WTC11 (cell line): ENCODE data around the gene F5. TPM values are rescaled to one million over a fixed set of nuclear protein-coding genes. Genes with fewer than 3 reads are reported as not detected.

Experiments
- ATAC-seq: fragments of 200-7000 bp; cut with Tn5 transposase; 2 replicates; pipeline ENCODE4 v1.10.0; 2021; ENCODE audit warnings: mild to moderate bottlenecking, moderate library complexity
- CTCF ChIA-PET: fragments of 300-600 bp; sonication (Branson Sonifier 250); formaldehyde crosslinking; loops from one replicate; lab custom pipeline; 2021; ENCODE audit warnings: antibody characterized with exemption; lab: Charles Lee
- POLR2A ChIA-PET: fragments of 350-600 bp; sonication (Branson Sonifier 250); formaldehyde crosslinking; loops from one replicate; lab custom pipeline; 2021; ENCODE audit warnings: antibody characterized with exemption; lab: Charles Lee
- DNase-seq: peaks from one replicate; pipeline ENCODE4 v3.0.0; 2021; ENCODE audit warnings: low spot score
- H3K27ac Mint-ChIP-seq: 2 replicates; pipeline ENCODE4 v1.8.0; 2021; ENCODE audit warnings: mixed read lengths
- H3K27me3 Mint-ChIP-seq: 2 replicates; pipeline ENCODE4 v1.8.0; 2021; ENCODE audit warnings: low read depth, mild to moderate bottlenecking, moderate library complexity, mixed read lengths
- H3K36me3 Mint-ChIP-seq: 2 replicates; pipeline ENCODE4 v1.8.0; 2021; ENCODE audit warnings: mixed read lengths
- H3K4me1 Mint-ChIP-seq: 2 replicates; pipeline ENCODE4 v1.8.0; 2022; ENCODE audit warnings: mixed read lengths
- H3K4me3 Mint-ChIP-seq: 2 replicates; pipeline ENCODE4 v1.8.0; 2021; ENCODE audit warnings: mild to moderate bottlenecking, moderate library complexity, mixed read lengths
- H3K9me3 Mint-ChIP-seq: 2 replicates; pipeline ENCODE4 v1.8.0; 2021; ENCODE audit warnings: mixed read lengths
- ATF2 ChIP-seq: sonication (generic); formaldehyde crosslinking; IDR thresholded peaks from 2 replicates; pipeline ENCODE4 v1.8.1; 2022; ENCODE audit warnings: low read depth, missing genetic modification reagents, borderline replicate concordance
- ATF3 ChIP-seq: sonication (generic); formaldehyde crosslinking; conservative IDR thresholded peaks from 2 replicates; pipeline ENCODE4 v1.8.1; 2022; ENCODE audit warnings: mild to moderate bottlenecking, missing genetic modification reagents
- CBFB ChIP-seq: sonication (generic); formaldehyde crosslinking; IDR thresholded peaks from 2 replicates; pipeline ENCODE4 v1.8.1; 2022; ENCODE audit warnings: mild to moderate bottlenecking, low read depth, missing genetic modification reagents
- EMX1 ChIP-seq: fragments of 250-450 bp; sonication (Bioruptor Pico); IDR thresholded peaks from 2 replicates; pipeline ENCODE4 v1.8.0; 2021; ENCODE audit warnings: mild to moderate bottlenecking
- ESRRA ChIP-seq: sonication (generic); formaldehyde crosslinking; IDR thresholded peaks from 2 replicates; pipeline ENCODE4 v1.8.1; 2022; ENCODE audit warnings: mild to moderate bottlenecking, missing genetic modification reagents, borderline replicate concordance
- ETV6 ChIP-seq: sonication (generic); formaldehyde crosslinking; IDR thresholded peaks from 2 replicates; pipeline ENCODE4 v1.8.1; 2022; ENCODE audit warnings: mild to moderate bottlenecking, missing genetic modification reagents
- GRHL2 ChIP-seq: fragments of 250-450 bp; sonication (Bioruptor Pico); IDR thresholded peaks from 2 replicates; pipeline ENCODE4 v1.8.0; 2022; ENCODE audit warnings: mild to moderate bottlenecking, moderate library complexity; ENCODE audit not compliant: insufficient replicate concordance, severe bottlenecking
- GTF2I ChIP-seq: fragments of 250-450 bp; sonication (Bioruptor Pico); conservative IDR thresholded peaks from 2 replicates; pipeline ENCODE4 v1.4.0; 2021; ENCODE audit warnings: mild to moderate bottlenecking
- NFATC4 ChIP-seq: fragments of 250-450 bp; sonication (Bioruptor Pico); IDR thresholded peaks from 2 replicates; pipeline ENCODE4 v1.9.0; 2021; ENCODE audit warnings: mild to moderate bottlenecking
- NFE2L1 ChIP-seq: sonication (generic); formaldehyde crosslinking; IDR thresholded peaks from 2 replicates; pipeline ENCODE4 v1.8.1; 2023; ENCODE audit warnings: missing genetic modification reagents
- NFYB ChIP-seq: sonication (generic); formaldehyde crosslinking; conservative IDR thresholded peaks from 2 replicates; pipeline ENCODE4 v1.8.0; 2022; ENCODE audit warnings: low read depth, missing genetic modification reagents
- SMAD4 ChIP-seq: sonication (generic); formaldehyde crosslinking; IDR thresholded peaks from 2 replicates; pipeline ENCODE4 v1.8.0; 2022; ENCODE audit warnings: mild to moderate bottlenecking, missing genetic modification reagents
- TEAD4 ChIP-seq: sonication (generic); formaldehyde crosslinking; IDR thresholded peaks from 2 replicates; pipeline ENCODE4 v1.8.0; 2022; ENCODE audit warnings: mild to moderate bottlenecking, missing genetic modification reagents
- ZNF219 ChIP-seq: sonication (generic); formaldehyde crosslinking; IDR thresholded peaks from 2 replicates; pipeline ENCODE4 v1.8.0; 2023; ENCODE audit warnings: missing genetic modification reagents, mild to moderate bottlenecking, borderline replicate concordance
- ZNF232 ChIP-seq: sonication (generic); formaldehyde crosslinking; IDR thresholded peaks from 2 replicates; pipeline ENCODE4 v1.8.0; 2022; ENCODE audit warnings: mild to moderate bottlenecking, missing genetic modification reagents
- ZNF671 ChIP-seq: fragments of 250-450 bp; sonication (Bioruptor Pico); IDR thresholded peaks from 2 replicates; pipeline ENCODE4 v1.8.0; 2021; ENCODE audit warnings: mild to moderate bottlenecking
- total RNA-seq: library from RNA; stranded (reverse); gene quantifications from 3 replicates; pipeline ENCODE4 v1.2.3, GENCODE V29; 2021
- TF ChIP-seq, protein P1 (sequence below): sonication (generic); formaldehyde crosslinking; IDR thresholded peaks from 2 replicates; pipeline ENCODE4 v1.8.0; 2023; ENCODE audit warnings: missing genetic modification reagents, mild to moderate bottlenecking, borderline replicate concordance
- TF ChIP-seq, protein P2 (sequence below): sonication (generic); formaldehyde crosslinking; IDR thresholded peaks from 2 replicates; pipeline ENCODE4 v1.8.1; 2023; ENCODE audit warnings: mild to moderate bottlenecking, missing genetic modification reagents, moderate library complexity
- TF ChIP-seq, protein P3 (sequence below): sonication (generic); formaldehyde crosslinking; IDR thresholded peaks from 2 replicates; pipeline ENCODE4 v1.8.0; 2023; ENCODE audit warnings: mild to moderate bottlenecking, missing genetic modification reagents

The F5 gene
- total RNA-seq, 1 experiment from 2014 or later = 0.20 TPM

DNA sequence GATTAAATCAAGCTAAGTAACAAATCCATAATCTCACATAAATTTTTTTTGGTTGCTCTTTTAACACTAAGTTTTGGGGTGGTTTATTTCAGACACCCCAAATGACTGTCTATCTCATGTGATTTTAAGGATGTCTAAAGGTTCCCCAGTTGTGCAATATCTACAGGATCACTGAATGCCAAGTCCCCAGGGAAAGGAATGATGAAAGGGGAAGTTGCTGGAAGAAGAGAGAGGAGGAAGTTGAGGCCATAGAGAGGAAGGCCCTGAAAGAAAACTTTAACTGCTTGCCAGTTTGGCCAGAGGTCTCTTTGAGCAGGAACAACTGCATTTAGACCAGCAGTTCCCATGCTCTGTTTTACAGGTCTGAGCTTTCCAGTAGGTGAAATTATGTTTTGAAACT is 73.1 kb downstream of the F5 start:
- ChIA-PET POLR2A (no interaction called here), CTCF (no interaction called here)
- DNase-seq (no peak), ATAC-seq (no peak)
- no peaks in the 10 kb centered on the region for H3K36me3 Mint-ChIP-seq
- TF ChIP-seq NFYB = no peak
- no peak for TF ChIP-seq ZNF671 (CRISPR knock-in tag)
- TF ChIP-seq GRHL2 (CRISPR knock-in tag) = no peak
- no peak for TF ChIP-seq TEAD4
- H3K4me1 Mint-ChIP-seq = no peaks in the 10 kb centered on the region
- no peaks in the 10 kb centered on the region for H3K27me3 Mint-ChIP-seq
- H3K4me3 Mint-ChIP-seq = no peak overlapping the region
- H3K9me3 Mint-ChIP-seq = no peaks in the 10 kb centered on the region
- no peak overlapping the region for H3K27ac Mint-ChIP-seq

DNA sequence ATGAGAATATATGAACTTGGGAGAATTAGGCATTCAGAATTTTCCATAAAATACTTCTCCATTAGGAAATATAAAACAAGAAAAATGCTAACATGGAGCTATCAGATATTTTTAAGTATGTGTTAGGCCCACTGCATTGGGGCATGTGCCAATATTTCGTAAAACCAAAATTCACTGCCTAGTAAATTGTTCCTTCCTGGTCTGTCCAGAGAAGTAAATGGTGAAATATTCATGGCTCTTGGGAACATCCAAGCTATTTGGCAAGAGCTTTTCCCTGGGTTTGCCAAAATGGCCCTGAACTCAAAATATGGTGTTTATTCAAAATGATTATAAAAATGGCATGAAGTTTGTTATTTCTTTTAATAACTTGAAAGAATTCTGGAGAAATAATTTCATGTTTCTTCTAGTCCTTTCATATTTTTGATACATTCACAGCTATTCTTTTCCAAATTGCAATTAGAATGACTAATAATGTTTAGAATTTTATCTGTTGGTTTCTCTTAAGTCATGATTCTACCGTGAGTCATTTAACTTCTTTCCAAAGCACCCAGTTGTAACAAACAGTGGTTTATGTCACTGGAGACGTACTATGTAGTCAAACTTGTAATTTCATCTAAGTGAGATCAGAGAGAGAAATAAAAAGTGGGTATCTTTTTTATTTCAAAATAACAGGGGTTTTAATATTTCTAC is 74.8 kb downstream of the F5 start:
- Mint-ChIP-seq H3K9me3 (no peaks in the 10 kb centered on the region), H3K27me3 (no peaks in the 10 kb centered on the region), H3K4me1 (no peaks in the 10 kb centered on the region), H3K36me3 (no peaks in the 10 kb centered on the region), H3K4me3 (no peak overlapping the region), H3K27ac (no peak overlapping the region)
- ATAC-seq = no peak
- CTCF ChIA-PET = no interaction called here
- DNase-seq = no peak
- TF ChIP-seq NFE2L1 (CRISPR knock-in tag) = no peak
- TF ChIP-seq, protein P1, sequence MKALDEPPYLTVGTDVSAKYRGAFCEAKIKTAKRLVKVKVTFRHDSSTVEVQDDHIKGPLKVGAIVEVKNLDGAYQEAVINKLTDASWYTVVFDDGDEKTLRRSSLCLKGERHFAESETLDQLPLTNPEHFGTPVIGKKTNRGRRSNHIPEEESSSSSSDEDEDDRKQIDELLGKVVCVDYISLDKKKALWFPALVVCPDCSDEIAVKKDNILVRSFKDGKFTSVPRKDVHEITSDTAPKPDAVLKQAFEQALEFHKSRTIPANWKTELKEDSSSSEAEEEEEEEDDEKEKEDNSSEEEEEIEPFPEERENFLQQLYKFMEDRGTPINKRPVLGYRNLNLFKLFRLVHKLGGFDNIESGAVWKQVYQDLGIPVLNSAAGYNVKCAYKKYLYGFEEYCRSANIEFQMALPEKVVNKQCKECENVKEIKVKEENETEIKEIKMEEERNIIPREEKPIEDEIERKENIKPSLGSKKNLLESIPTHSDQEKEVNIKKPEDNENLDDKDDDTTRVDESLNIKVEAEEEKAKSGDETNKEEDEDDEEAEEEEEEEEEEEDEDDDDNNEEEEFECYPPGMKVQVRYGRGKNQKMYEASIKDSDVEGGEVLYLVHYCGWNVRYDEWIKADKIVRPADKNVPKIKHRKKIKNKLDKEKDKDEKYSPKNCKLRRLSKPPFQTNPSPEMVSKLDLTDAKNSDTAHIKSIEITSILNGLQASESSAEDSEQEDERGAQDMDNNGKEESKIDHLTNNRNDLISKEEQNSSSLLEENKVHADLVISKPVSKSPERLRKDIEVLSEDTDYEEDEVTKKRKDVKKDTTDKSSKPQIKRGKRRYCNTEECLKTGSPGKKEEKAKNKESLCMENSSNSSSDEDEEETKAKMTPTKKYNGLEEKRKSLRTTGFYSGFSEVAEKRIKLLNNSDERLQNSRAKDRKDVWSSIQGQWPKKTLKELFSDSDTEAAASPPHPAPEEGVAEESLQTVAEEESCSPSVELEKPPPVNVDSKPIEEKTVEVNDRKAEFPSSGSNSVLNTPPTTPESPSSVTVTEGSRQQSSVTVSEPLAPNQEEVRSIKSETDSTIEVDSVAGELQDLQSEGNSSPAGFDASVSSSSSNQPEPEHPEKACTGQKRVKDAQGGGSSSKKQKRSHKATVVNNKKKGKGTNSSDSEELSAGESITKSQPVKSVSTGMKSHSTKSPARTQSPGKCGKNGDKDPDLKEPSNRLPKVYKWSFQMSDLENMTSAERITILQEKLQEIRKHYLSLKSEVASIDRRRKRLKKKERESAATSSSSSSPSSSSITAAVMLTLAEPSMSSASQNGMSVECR (CRISPR knock-in tag) = no peak
- TF ChIP-seq, protein P2, sequence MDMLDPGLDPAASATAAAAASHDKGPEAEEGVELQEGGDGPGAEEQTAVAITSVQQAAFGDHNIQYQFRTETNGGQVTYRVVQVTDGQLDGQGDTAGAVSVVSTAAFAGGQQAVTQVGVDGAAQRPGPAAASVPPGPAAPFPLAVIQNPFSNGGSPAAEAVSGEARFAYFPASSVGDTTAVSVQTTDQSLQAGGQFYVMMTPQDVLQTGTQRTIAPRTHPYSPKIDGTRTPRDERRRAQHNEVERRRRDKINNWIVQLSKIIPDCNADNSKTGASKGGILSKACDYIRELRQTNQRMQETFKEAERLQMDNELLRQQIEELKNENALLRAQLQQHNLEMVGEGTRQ (CRISPR knock-in tag) = no peak
- no peak for TF ChIP-seq ATF3 (CRISPR knock-in tag)
- TF ChIP-seq, protein P3, sequence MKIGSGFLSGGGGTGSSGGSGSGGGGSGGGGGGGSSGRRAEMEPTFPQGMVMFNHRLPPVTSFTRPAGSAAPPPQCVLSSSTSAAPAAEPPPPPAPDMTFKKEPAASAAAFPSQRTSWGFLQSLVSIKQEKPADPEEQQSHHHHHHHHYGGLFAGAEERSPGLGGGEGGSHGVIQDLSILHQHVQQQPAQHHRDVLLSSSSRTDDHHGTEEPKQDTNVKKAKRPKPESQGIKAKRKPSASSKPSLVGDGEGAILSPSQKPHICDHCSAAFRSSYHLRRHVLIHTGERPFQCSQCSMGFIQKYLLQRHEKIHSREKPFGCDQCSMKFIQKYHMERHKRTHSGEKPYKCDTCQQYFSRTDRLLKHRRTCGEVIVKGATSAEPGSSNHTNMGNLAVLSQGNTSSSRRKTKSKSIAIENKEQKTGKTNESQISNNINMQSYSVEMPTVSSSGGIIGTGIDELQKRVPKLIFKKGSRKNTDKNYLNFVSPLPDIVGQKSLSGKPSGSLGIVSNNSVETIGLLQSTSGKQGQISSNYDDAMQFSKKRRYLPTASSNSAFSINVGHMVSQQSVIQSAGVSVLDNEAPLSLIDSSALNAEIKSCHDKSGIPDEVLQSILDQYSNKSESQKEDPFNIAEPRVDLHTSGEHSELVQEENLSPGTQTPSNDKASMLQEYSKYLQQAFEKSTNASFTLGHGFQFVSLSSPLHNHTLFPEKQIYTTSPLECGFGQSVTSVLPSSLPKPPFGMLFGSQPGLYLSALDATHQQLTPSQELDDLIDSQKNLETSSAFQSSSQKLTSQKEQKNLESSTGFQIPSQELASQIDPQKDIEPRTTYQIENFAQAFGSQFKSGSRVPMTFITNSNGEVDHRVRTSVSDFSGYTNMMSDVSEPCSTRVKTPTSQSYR (CRISPR knock-in tag) = no peak
- POLR2A ChIA-PET = no interaction called here

- Mint-ChIP-seq H3K27ac (no peak overlapping the region), H3K36me3 (no peaks in the 10 kb centered on the region), H3K27me3 (no peaks in the 10 kb centered on the region), H3K4me3 (no peak overlapping the region), H3K9me3 (no peaks in the 10 kb centered on the region), H3K4me1 (no peaks in the 10 kb centered on the region)
- no peak for DNase-seq
- CTCF ChIA-PET = no interaction called here
- no peak for ATAC-seq
- TF ChIP-seq TEAD4 = no peak
- no peak for TF ChIP-seq ZNF232
- no peak for TF ChIP-seq ZNF219
- TF ChIP-seq NFATC4 = no peak
- no peak for TF ChIP-seq CBFB (CRISPR knock-in tag)
- TF ChIP-seq EMX1 = no peak
- TF ChIP-seq GRHL2 (CRISPR knock-in tag) = no peak
- TF ChIP-seq GTF2I (CRISPR knock-in tag) = no peak
- no peak for TF ChIP-seq ETV6
- no peak for TF ChIP-seq ESRRA (CRISPR knock-in tag)
- no peak for TF ChIP-seq SMAD4 (CRISPR knock-in tag)
- no peak for TF ChIP-seq ATF2 (CRISPR knock-in tag)
- POLR2A ChIA-PET = no interaction called here
These were observed 76.2 kb downstream of the F5 start for GRCh38 chr1:169510060-169510459.
